GM10248 (cell line): ENCODE results near the gene ADIPOR2.

Source experiments
- CTCF ChIA-PET: fragments of 300-600 bp; sonication (Branson Sonifier 250); formaldehyde crosslinking; extraction: SDS; loops from one replicate; lab custom pipeline; 2021; ENCODE audit warnings: antibody characterized with exemption; lab: Yijun Ruan, JAX
- POLR2A ChIA-PET: fragments of 350-650 bp; sonication (Branson Sonifier 250); formaldehyde crosslinking; extraction: SDS; loops from one replicate; lab custom pipeline; 2020; ENCODE audit warnings: antibody characterized with exemption; lab: Yijun Ruan, JAX
- DNase-seq: peaks from one replicate; pipeline ENCODE4 v3.0.0; 2012; ENCODE audit errors: extremely low spot score
- CTCF ChIP-seq: IDR thresholded peaks from 2 replicates; pipeline ENCODE4 v1.5.1; 2012; ENCODE audit warnings: mild to moderate bottlenecking, low read depth; ENCODE audit errors: extremely low read depth, missing control alignments, control extremely low read depth

Gene ADIPOR2

DNA sequence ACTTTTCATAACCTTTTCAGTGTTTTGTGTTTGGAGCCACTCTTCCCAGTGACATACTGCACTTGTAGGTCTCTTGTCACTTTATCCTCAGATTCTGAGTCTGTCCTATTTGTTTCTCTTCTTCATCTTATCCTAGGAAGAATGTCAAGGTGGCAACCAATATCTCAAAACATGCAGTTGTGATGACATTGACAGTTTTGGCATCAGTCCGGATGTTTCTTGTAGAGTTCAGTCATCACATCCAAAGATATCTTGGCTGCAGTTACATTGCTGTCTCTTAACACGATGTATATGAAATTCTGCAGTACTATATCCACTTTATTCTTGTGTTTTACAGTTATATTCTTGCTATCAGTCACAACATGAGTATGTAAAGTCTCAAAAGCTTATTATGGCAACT, 6.4 kb downstream of the ADIPOR2 start:
- ChIA-PET POLR2A (no interaction called here), CTCF (interaction anchor here (0.9 to 2.0 kb wide), 8 partner anchors 9 to 94 kb away, joined by 3 to 9 read pairs (median 4); no protein-coding TSS in a partner anchor)
- TF ChIP-seq CTCF, result no peak
- DNase-seq, result no peak

DNA sequence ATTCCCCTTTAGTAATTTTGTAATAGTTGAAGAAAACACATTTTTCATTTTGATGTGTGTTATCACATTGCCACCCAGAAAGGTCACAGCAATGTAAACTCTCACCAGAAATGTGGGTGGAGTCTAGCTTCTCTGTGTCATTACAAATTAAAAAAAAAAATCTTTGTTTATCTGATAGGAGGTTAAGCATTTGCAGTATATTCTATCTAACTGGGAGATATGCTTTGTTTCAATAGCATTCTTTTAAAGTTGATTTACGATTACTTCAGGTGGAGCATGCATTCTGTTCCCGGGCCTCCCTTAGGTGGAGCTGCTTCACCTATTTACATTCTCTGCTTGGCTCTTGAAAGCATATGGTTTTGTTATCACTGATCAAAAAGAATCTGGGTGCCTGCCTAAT, 7.8 kb downstream of the ADIPOR2 start:
- ChIA-PET POLR2A (no interaction called here), CTCF (interaction anchor here (1.4 to 1.8 kb wide), 4 partner anchors 9 to 241 kb away, joined by 3 to 9 read pairs (median 6); no protein-coding TSS in a partner anchor)
- no peak for TF ChIP-seq CTCF
- no peak for DNase-seq

- ChIA-PET POLR2A (no interaction called here), CTCF (interaction anchor here (0.7 to 1.0 kb wide), 2 partner anchors 10 to 35 kb away, joined by 3 to 4 read pairs; no protein-coding TSS in a partner anchor)
- no peak for TF ChIP-seq CTCF
- no peak for DNase-seq
Measured at GRCh38 chr12:1702713-1703112, 11.8 kb downstream of the ADIPOR2 start.

DNA sequence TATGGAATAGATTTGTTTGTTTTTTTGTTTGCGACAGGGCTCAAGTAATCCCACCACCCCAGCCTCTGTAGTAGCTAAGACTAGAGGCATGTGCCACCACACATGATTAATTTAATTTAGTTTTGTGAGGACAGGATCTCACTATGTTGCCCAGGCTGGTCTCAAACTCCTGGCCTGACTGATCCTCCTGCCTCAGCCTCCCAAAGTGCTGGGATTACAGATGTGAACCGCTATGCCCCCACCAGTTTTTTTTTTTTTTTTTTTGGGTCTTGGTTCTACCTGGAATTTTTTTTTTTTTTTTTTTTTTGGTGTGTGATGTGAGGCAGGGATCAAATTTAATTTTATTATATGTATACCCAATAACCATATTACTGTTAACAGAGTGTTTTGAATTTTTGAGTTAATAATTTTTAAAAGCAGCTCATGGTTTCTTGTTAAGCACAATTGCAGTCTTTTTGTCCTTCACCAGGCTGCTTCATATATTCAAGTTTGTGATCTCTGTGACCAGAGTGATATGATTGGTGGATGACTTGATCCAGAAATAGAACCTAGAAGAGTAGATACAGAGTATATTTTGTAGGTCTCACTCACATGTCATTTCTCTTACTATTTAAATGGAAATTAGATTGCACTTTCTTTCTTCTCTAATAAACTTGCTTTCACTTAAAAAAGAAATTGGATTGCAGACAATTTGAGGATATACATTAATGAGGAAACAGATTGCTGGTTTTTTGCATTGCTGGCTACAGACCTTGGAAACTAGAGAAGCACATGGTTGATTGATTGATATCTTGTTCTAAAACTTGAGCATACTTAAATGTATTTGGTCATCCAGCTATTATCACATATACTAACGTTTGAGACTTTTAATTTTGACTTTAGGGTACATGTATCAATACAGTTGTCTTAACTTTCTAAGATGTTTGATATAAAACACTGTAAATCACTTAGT, 13.2 kb downstream of the ADIPOR2 start:
- ChIA-PET CTCF (interaction anchor here (1.5 kb wide), 1 partner anchor 14 kb away, joined by 3 read pairs; no protein-coding TSS in a partner anchor), POLR2A (interaction anchor here (0.6 kb wide), 1 partner anchor 947 kb away, joined by 8 read pairs; no protein-coding TSS in a partner anchor)
- no peak for DNase-seq
- no peak for TF ChIP-seq CTCF

- CTCF ChIA-PET, result interaction anchor here (1.1 to 1.5 kb wide), 2 partner anchors 9 to 12 kb away, joined by 3 read pairs; no protein-coding TSS in a partner anchor
- no peak for TF ChIP-seq CTCF
- POLR2A ChIA-PET, result no interaction called here
- DNase-seq, result no peak
Measured at GRCh38 chr12:1705774-1706631, 15.1 kb downstream of the ADIPOR2 start.

DNA sequence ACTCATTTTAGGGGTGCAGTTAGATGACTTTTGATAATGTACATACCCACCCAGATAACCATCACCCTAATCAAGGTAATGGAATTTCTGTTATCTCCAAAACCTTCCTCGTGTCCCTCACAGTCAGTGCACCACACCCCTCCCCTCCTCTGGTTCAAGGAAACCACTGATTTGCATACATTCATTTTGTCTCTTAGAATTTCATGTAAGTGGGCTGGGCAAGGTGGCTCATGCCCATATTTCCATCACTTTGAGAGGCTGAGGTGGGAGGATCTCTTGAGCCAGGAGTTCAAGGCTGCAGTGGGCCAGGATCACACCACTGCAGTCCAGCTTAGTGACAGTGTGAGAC, 15.7 kb downstream of the ADIPOR2 start:
- POLR2A ChIA-PET, result no interaction called here
- no peak for TF ChIP-seq CTCF
- no peak for DNase-seq
- CTCF ChIA-PET, result interaction anchor here (1.1 to 1.5 kb wide), 2 partner anchors 10 to 12 kb away, joined by 3 read pairs; no protein-coding TSS in a partner anchor
